HG03439 (cell line): ENCODE results near the gene PROKR1.

Experiments used
- ATAC-seq: cut with Tn5 transposase; IDR thresholded peaks from one replicate; pipeline ENCODE4 v1.9.1; 2021; ENCODE audit warnings: mild to moderate bottlenecking, moderate library complexity; ENCODE audit not compliant: unreplicated experiment

PROKR1 gene

DNA sequence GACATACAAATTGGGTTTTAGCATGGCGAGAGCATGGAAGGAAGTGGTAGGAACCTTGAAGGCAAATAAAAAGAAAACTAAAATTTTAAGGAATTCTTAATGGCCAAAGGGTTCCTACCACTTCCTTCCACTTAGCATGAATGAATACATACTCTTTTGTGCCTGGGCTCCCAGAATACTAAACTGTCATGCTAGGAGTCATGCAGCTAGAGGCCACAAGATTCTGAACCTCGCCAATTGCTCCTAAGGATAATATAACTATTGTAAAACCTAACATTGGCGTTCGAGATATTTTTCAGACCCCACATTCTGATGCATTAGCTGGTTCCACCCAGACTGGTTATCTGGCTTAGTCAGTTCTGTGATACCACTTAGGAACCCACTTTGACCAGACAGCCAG is 52.6 kb downstream of the PROKR1 start:
- ATAC-seq = no peak

GRCh38 chr2:68696554-68696953 is 53.2 kb downstream of the PROKR1 start:
- no peak for ATAC-seq

DNA sequence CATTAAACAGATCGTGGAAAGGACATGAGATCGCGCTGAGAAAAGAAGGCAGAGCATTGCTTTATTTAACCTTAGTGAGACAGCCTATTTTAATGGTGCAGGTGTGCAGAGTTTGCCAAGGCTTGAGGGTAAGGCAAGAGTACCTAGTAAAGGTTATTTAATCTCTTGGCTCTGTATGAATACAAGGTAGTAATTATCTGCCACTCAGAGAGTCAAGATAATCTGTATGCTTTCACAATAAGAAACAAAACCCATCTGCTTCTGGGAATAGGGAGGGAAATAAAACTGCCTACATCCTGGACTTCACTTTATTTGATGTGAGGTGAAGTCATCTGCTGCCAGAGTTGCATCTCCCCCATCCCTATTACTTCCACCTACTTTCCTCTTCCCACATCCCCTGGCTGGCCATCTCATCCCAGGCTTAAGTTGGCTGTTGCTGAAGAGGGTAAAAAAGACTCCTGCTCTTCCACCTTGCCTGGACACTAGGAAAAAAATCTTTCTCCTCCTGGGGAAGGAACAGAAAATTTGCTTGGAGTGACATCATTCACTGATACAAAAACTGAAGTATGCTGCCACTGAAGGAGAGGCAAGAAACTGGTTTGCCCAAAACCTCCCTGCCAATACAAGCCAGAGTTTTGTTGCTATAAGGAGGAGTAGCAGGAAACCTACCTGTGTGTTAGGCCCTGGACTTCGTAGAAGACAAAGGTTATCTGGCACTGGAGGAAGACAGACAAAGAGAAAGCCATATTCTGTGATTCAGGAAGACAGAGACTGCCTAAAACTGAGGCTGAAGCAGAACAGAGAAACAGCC is 55.4 kb downstream of the PROKR1 start:
- ATAC-seq = no peak

DNA sequence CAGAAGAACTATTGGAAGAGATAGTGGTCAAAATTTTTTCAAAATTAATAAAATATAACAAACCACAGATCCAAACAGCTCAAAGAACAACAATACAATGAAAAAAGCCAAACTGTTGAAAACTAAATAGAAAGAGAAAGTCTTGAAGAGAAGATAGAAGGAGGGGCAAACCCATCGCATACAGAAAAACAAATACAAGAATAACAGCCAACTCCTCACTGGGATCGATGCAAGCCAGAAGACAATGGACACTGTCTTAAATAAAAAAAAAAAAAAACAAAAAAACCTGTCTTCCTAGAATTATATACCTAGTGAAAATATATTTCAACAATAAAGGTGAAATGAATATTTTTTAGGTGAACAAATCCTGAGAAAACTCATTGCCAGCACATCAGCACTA is 57.2 kb downstream of the PROKR1 start:
- ATAC-seq = no peak

- ATAC-seq = no peak
Observed at GRCh38 chr2:68706637-68707036, 63.3 kb downstream of the PROKR1 start.
